HEK293T (cell line): Measurements from ENCODE around the gene VWA5B1.

Source experiments
- ARNT ChIP-seq: fragments of 450-650 bp; IDR thresholded peaks from 2 replicates; pipeline ENCODE4 v1.6.1; 2017; ENCODE audit warnings: mild to moderate bottlenecking
- BHLHE40 ChIP-seq: fragments of 450-650 bp; IDR thresholded peaks from 2 replicates; pipeline ENCODE4 v1.6.1; 2016; ENCODE audit warnings: mild to moderate bottlenecking, moderate library complexity, borderline replicate concordance
- CTBP1 ChIP-seq: fragments of 450-650 bp; IDR thresholded peaks from 2 replicates; pipeline ENCODE4 v1.6.1; 2016; ENCODE audit warnings: borderline replicate concordance
- ELF4 ChIP-seq: fragments of 450-650 bp; IDR thresholded peaks from 2 replicates; pipeline ENCODE4 v1.6.1; 2017; ENCODE audit warnings: antibody characterized with exemption
- FOXA1 ChIP-seq: fragments of 450-650 bp; IDR thresholded peaks from 2 replicates; pipeline ENCODE4 v1.6.1; 2016; ENCODE audit warnings: mild to moderate bottlenecking
- FOXK2 ChIP-seq: fragments of 450-650 bp; IDR thresholded peaks from 2 replicates; pipeline ENCODE4 v1.6.1; 2016; ENCODE audit warnings: mild to moderate bottlenecking
- FOXM1 ChIP-seq: fragments of 450-650 bp; IDR thresholded peaks from 2 replicates; pipeline ENCODE4 v1.6.1; 2017; ENCODE audit warnings: mild to moderate bottlenecking, borderline replicate concordance
- HDGF ChIP-seq: fragments of 450-650 bp; IDR thresholded peaks from 2 replicates; pipeline ENCODE4 v1.6.1; 2017; ENCODE audit warnings: antibody characterized with exemption, borderline replicate concordance
- PKNOX1 ChIP-seq: fragments of 450-650 bp; IDR thresholded peaks from 2 replicates; pipeline ENCODE4 v1.6.1; 2016
- SP1 ChIP-seq: fragments of 450-650 bp; IDR thresholded peaks from 2 replicates; pipeline ENCODE4 v1.6.1; 2017
- SUZ12 ChIP-seq: fragments of 450-650 bp; IDR thresholded peaks from 2 replicates; pipeline ENCODE4 v1.6.1; 2016; ENCODE audit warnings: mild to moderate bottlenecking
- TARDBP ChIP-seq: fragments of 450-650 bp; IDR thresholded peaks from 2 replicates; pipeline ENCODE4 v1.6.1; 2016
- ZNF384 ChIP-seq: fragments of 450-650 bp; IDR thresholded peaks from 2 replicates; pipeline ENCODE4 v1.6.1; 2016

DNA sequence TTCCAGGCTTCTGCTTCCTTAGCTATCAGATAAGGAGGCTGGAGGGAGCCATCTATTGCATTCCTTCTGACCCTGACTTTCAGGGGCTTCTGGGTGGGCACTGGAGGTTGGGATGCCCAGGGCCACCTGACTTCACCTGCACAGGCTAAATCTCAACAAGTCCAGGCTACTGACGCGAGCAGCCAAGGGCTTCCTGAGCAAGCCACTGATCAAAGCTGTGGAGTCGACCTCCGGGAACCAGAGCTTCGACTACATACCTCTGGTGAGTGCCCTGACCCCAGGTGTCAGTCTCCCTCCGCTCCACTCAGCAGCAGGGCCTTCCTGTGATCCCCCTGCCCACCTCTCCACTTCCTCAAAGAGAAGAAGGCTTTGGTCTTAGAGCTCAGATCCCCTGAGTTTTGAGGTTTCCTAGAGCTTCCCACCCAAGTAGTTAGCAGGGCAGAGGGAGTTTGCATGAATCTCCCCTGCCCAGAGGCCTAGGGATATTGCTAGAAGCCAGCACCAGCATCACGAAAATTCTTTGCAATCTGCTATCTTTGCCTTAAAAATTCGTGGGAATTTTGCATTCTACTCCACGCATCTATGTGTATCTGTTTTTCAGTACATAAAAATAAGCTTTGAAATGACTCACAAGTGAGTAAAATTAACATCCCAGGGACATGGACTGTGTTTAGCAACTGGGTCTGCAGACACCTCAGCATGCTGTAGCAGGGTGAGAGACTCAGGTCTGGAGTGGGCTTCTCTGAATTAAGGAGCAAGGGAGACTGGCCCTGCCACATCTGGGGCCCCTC, 61.4 kb downstream of the VWA5B1 start:
- no peak for TF ChIP-seq BHLHE40
- TF ChIP-seq SP1 = no peak
- TF ChIP-seq TARDBP = no peak
- no peak for TF ChIP-seq FOXK2
- TF ChIP-seq FOXM1 = no peak
- no peak for TF ChIP-seq PKNOX1
- no peak for TF ChIP-seq ARNT
- no peak for TF ChIP-seq SUZ12
- TF ChIP-seq FOXA1 = no peak
- no peak for TF ChIP-seq HDGF
- no peak for TF ChIP-seq ZNF384
- TF ChIP-seq CTBP1 = no peak
- TF ChIP-seq ELF4 = no peak
